NT2/D1 (cell line): ENCODE results near the gene PIK3R6.

Experiments
- DNase-seq: peaks from one replicate; pipeline ENCODE4 v3.0.0-alpha.2; 2011; ENCODE audit warnings: low read depth, low spot score
- H3K27me3 ChIP-seq: 2 replicates; pipeline ENCODE4 v1.6.0; 2011; ENCODE audit warnings: mild to moderate bottlenecking; ENCODE audit not compliant: insufficient read length, insufficient read depth
- H3K36me3 ChIP-seq: 2 replicates; pipeline ENCODE4 v1.6.1; 2011; ENCODE audit warnings: mild to moderate bottlenecking, low read length, mixed read lengths; ENCODE audit not compliant: insufficient read depth, insufficient read length
- H3K4me1 ChIP-seq: 2 replicates; pipeline ENCODE4 v1.5.1; 2011; ENCODE audit not compliant: insufficient read depth, insufficient read length
- H3K4me3 ChIP-seq: 2 replicates; pipeline ENCODE4 v1.5.1; 2011; ENCODE audit warnings: low read depth; ENCODE audit not compliant: insufficient read length
- H3K9ac ChIP-seq: 2 replicates; pipeline ENCODE4 v1.6.0; 2011; ENCODE audit warnings: low read depth; ENCODE audit not compliant: insufficient read length
- H3K9me3 ChIP-seq: 2 replicates; pipeline ENCODE4 v1.5.1; 2011; ENCODE audit warnings: mild to moderate bottlenecking, low read length; ENCODE audit not compliant: insufficient read depth
- SUZ12 ChIP-seq: IDR thresholded peaks from 2 replicates; pipeline ENCODE4 v1.6.1; 2011; ENCODE audit not compliant: insufficient read length, insufficient read depth; ENCODE audit errors: extremely low read depth
- YY1 ChIP-seq: IDR thresholded peaks from 2 replicates; pipeline ENCODE4 v1.6.1; 2011; ENCODE audit not compliant: insufficient read length, insufficient read depth
- ZNF274 ChIP-seq: IDR thresholded peaks from 2 replicates; pipeline ENCODE4 v1.6.1; 2011; ENCODE audit warnings: mild to moderate bottlenecking, low read depth, low read length

The PIK3R6 gene

DNA sequence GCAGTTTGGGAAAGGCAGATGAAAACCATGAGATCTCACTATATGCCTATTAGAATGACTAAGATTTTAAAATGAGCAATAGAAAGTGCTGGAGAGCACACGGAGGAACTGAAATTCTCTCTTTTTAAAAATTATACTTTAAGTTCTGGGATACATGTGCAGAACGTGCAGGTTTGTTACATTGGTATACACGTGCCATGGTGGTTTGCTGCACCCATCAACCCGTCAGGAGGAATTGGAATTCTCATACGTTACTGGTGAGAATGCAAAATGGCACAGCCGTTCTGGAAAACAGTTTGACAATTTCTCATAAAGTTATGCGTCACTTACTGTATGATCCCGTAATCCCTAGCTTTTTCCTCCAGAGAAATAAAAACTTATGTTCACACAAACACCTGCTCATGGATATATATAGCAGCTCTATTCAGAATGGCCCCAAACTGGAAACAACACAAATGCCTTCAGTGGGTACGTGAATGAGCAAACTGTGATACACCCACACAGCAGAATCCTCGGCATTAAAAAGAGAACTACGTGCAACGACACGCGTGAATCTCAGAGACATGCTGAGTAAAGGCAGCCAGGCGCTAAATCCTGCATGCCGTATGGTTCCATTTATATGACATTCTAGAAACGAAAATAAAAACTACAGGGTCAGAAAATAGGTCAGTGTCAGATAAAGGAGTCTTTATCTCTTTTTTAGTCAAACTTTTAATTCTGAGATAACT lies 11.8 kb downstream of the PIK3R6 start:
- Histone ChIP-seq H3K9me3 (no peaks in the 10 kb centered on the region), H3K4me3 (no peak overlapping the region), H3K36me3 (no peaks in the 10 kb centered on the region), H3K9ac (no peak overlapping the region), H3K27me3 (no peaks in the 10 kb centered on the region), H3K4me1 (peaks cover 12% of the 10 kb centered on the region)
- DNase-seq = no peak
- TF ChIP-seq ZNF274 (no peak), YY1 (no peak), SUZ12 (no peak)

DNA sequence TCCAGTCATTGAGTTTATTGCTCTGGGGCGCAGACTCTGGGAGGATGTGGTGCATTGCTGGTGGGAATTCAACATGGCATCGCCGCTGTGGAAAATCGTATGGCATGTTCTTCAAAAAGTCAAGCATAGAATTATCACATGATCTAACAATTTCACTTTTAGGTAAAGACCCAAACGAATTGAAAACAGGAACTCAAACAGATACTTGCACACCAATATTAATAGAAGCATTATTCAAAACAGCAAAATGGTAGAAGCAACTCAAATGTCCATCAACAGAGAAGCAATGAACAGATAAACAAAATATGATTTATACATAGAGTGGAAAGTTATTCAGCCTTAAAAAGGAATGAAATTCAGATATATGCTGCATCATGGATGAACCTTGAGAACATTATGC lies 15.9 kb downstream of the PIK3R6 start:
- H3K36me3 ChIP-seq = no peaks in the 10 kb centered on the region
- no peak for DNase-seq
- no peaks in the 10 kb centered on the region for H3K9me3 ChIP-seq
- H3K4me3 ChIP-seq = no peak overlapping the region
- no peaks in the 10 kb centered on the region for H3K27me3 ChIP-seq
- H3K9ac ChIP-seq = no peak overlapping the region
- no peak for TF ChIP-seq YY1
- TF ChIP-seq SUZ12 = no peak
- TF ChIP-seq ZNF274 = no peak
- H3K4me1 ChIP-seq = no peaks in the 10 kb centered on the region

DNA sequence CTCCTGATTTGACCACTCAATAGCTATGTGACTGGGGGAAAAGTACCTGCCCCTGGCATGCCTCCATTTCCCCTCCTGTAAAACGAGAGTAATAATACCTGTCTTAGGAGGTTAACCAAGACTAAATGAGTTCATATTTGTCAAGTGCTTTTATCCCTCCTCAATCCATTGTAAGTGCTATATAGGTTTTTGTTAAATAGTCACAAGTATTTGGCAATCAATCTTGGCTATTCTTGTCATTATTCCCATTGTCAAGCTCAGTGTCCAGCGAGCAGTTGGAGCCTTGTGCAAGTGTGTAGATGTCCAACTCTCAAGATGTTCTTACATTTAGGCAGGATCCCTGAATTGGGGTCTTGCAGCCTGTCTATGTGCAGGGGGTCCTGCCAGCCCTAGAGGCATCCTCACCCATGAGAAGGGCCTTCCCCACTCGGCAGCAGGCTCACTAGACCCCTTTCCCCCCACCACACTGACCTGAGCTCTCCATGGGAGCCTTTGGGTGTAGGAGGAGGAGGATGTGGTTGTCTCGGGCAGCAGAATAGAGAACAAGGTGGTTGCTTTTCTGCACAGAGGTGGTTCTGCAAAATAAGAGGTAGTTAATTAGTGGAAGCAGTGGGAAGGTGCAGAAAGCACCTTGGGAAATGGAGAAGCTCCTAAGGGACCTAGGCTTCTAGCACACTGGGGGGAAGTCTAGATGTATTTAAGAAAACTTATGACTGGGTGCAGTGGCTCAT lies 18.0 kb downstream of the PIK3R6 start:
- no peak for DNase-seq
- no peaks in the 10 kb centered on the region for H3K36me3 ChIP-seq
- no peak overlapping the region for H3K4me3 ChIP-seq
- H3K9me3 ChIP-seq = no peaks in the 10 kb centered on the region
- no peak overlapping the region for H3K9ac ChIP-seq
- no peak for TF ChIP-seq SUZ12
- TF ChIP-seq YY1 = no peak
- TF ChIP-seq ZNF274 = no peak
- H3K27me3 ChIP-seq = no peaks in the 10 kb centered on the region
- no peaks in the 10 kb centered on the region for H3K4me1 ChIP-seq

DNA sequence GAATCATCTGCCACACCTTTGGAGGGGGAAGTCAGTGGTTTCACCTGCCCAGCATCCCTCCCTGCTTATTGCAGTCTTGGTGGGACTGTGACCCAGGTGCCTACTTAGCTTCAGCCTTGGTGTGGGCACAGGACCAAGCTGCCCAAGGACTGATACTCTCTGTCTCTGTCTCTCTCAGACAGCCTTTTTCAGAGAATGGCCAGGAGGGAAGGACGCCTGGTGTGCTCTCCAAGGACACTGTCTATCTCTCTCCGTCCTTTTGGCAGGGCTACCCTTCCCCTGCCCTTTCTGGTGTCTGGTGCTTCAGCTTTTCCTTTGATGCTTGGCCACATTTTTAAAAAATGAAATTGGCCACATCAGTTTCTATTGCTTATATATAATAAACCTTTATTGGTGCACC lies 19.6 kb downstream of the PIK3R6 start:
- TF ChIP-seq YY1 (no peak), ZNF274 (no peak), SUZ12 (no peak)
- H3K9me3 ChIP-seq = no peaks in the 10 kb centered on the region
- no peaks in the 10 kb centered on the region for H3K4me1 ChIP-seq
- H3K36me3 ChIP-seq = no peaks in the 10 kb centered on the region
- no peaks in the 10 kb centered on the region for H3K27me3 ChIP-seq
- no peak overlapping the region for H3K9ac ChIP-seq
- no peak overlapping the region for H3K4me3 ChIP-seq
- no peak for DNase-seq

DNA sequence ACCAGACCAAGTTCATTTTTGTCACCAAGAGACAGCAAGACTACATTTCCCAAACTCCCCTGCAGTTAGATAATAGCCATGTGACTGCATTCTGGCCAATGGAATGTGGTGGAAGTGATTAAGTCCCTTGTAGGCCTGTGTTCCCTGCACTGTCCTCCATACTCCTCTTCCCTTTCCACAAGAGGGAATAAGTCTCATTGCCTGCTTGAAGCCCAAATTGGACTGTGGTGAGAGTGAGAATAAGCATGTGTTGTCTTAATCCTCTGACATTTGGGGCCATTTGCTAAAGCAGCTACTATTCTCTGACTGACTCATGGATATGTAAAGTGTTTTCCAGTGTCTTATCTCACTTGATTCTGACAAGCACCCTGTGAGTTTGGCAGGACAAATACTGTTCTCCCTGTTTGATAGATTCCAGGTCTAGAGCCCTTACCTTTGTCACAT lies 20.7 kb downstream of the PIK3R6 start:
- DNase-seq = peak; percentile 51
- no peak overlapping the region for H3K9ac ChIP-seq
- TF ChIP-seq YY1 = no peak
- no peak for TF ChIP-seq SUZ12
- no peak for TF ChIP-seq ZNF274

DNA sequence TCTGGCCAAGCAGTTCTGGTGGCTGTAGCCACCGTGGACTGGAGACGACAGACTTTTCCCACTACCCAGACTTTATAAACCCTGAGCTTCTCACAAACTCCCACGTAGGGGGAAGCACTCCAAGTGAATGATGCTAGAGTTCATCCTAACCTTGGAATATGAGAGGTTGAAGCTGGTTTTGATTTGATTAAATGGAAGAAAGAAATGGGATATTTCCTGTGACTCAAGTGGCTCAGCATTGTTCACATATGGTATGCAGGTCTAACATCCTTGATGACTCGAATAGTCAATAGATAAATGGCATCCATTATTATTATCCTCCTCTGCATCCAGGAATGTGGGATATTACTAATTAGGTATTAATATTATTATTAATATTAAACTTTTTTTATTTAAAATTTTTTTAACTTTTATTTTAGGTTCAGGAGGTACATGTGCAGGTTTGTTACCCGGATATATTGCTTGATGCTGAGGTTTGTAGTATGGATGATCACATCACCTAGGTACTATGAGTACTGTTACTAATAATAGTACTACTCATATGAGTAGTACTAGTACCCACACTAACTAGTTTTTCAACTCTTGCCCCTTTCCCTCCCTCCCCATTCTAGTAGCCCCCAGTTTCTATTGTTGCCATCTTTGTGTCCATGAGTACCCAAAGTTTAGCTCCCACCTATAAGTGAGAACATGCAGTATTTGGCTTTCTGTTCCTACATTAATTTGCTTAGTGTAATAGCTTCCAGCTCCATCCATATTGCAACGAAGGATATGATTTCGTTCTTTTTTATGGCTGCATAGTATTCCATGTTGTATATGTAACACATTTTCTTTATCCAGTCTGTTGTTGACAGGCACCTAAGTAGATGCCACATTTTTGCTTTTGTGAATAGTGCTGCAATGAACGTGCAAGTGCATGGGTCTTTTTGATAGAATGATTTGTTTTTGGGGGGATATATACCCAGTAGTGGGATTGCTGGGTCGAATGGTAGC lies 22.9 kb downstream of the PIK3R6 start:
- no peak for TF ChIP-seq ZNF274
- no peak for TF ChIP-seq SUZ12
- TF ChIP-seq YY1 = no peak
- H3K4me3 ChIP-seq = no peak overlapping the region
- no peaks in the 10 kb centered on the region for H3K9me3 ChIP-seq
- H3K9ac ChIP-seq = no peak overlapping the region
- H3K27me3 ChIP-seq = no peaks in the 10 kb centered on the region
- H3K36me3 ChIP-seq = no peaks in the 10 kb centered on the region
- no peaks in the 10 kb centered on the region for H3K4me1 ChIP-seq
- no peak for DNase-seq

More for the DNA sequence above, 20.7 kb downstream of the PIK3R6 start:
- Histone ChIP-seq H3K4me3 (no peak overlapping the region), H3K9me3 (no peaks in the 10 kb centered on the region), H3K36me3 (no peaks in the 10 kb centered on the region), H3K4me1 (no peaks in the 10 kb centered on the region), H3K27me3 (no peaks in the 10 kb centered on the region)
